GM12892 (cell line): Measurements from ENCODE around the gene LSM2.

Source experiments
- POLR2A ChIP-seq: IDR thresholded peaks from 2 replicates; pipeline ENCODE4 v1.6.1; 2011; ENCODE audit warnings: low read depth, low read length, control low read depth
- POLR2AphosphoS5 ChIP-seq: IDR thresholded peaks from 2 replicates; pipeline ENCODE4 v1.6.1; 2011; ENCODE audit warnings: low read depth, low read length, control low read depth

- TF ChIP-seq POLR2A (no peak), POLR2AphosphoS5 (no peak)
These were observed 34.8 kb downstream of the LSM2 start for GRCh38 chr6:31771992-31772358.
